GM10266 (cell line): ENCODE measurements around the gene PLA2G15.

ENCODE experiments used
- DNase-seq: peaks from one replicate; pipeline ENCODE4 v3.0.0; 2012; ENCODE audit errors: extremely low spot score
- TF ChIP-seq, protein P1 (sequence below): IDR thresholded peaks from 2 replicates; pipeline ENCODE4 v1.5.1; 2012; ENCODE audit warnings: mild to moderate bottlenecking, low read depth; ENCODE audit not compliant: control insufficient read depth, insufficient read depth; ENCODE audit errors: missing control alignments

The PLA2G15 gene

GRCh38 chr16:68279726-68280558, 34.8 kb downstream of the PLA2G15 start:
- TF ChIP-seq, protein P1, sequence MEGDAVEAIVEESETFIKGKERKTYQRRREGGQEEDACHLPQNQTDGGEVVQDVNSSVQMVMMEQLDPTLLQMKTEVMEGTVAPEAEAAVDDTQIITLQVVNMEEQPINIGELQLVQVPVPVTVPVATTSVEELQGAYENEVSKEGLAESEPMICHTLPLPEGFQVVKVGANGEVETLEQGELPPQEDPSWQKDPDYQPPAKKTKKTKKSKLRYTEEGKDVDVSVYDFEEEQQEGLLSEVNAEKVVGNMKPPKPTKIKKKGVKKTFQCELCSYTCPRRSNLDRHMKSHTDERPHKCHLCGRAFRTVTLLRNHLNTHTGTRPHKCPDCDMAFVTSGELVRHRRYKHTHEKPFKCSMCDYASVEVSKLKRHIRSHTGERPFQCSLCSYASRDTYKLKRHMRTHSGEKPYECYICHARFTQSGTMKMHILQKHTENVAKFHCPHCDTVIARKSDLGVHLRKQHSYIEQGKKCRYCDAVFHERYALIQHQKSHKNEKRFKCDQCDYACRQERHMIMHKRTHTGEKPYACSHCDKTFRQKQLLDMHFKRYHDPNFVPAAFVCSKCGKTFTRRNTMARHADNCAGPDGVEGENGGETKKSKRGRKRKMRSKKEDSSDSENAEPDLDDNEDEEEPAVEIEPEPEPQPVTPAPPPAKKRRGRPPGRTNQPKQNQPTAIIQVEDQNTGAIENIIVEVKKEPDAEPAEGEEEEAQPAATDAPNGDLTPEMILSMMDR = no peak

DNA sequence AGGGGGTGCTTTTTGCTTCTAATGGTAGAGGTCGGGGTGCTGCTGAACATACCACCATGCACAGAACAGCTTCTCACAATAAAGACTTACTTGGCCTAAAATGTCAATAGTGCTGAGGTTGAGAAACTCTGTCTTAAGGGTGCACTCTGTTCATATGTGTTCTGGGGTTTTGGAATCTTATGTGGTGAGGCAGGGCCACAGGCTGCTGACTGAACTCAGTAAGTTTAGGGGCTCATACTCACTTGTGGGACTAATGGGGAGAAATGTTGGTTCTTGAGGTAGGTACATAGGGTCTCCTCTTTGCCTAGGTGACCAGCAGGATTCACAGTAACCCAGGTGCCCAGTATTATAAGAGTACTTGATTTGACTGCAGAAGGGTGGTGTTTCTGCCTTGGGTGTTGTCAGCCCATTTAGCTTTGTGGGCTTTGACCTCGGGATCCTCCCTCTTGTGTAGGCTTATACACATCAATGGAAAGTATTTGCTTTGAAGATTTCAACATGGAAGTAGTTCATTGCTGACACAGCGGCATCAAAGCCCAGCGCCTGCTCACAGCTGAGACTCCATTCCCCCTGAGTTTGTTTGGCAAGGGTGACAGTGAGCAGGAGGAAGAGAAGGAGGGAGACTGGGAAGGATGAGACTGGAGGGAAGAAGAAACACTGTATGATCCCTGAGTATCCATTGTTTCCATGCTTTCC, 36.3 kb downstream of the PLA2G15 start:
- no peak for DNase-seq
- TF ChIP-seq, protein P1 = no peak

More at GRCh38 chr16:68279726-68280558, 34.8 kb downstream of the PLA2G15 start:
- no peak for DNase-seq

DNA sequence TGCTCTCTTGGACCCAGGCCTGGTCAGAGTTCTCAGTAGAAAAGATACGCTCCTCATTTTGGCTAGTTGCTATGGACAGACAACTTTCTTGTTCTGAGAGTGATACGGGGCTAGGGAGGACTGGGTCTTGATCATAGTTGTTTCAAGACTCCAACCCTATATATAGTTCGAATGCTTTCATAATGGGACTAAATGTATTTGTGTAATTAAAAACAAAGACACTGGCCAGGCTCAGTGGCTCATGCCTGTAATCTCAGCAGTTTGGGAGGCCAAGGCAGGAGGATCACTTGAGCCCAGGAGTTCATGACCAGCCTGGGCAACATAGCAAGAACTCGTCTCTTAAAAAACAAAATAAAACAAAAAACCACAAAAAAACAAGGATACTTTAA, 36.9 kb downstream of the PLA2G15 start:
- no peak for DNase-seq
- TF ChIP-seq, protein P1 = no peak

- TF ChIP-seq, protein P1 = no peak
These were observed 38.2 kb downstream of the PLA2G15 start for GRCh38 chr16:68283346-68283745.

GRCh38 chr16:68283801-68284598, 38.8 kb downstream of the PLA2G15 start:
- TF ChIP-seq, protein P1 = no peak
- DNase-seq = peak; percentile 64

More at GRCh38 chr16:68283346-68283745, 38.2 kb downstream of the PLA2G15 start:
- no peak for DNase-seq

- TF ChIP-seq, protein P1 = no peak
- DNase-seq = peak; percentile 69
These were observed 39.7 kb downstream of the PLA2G15 start for GRCh38 chr16:68284847-68285246.
